Left lobe of liver (tissue), 2 donors: ENCODE measurements around the gene PTPRA. TPM values are rescaled to one million over a fixed set of nuclear protein-coding genes. Genes with fewer than 3 reads are reported as not detected.
"Not testable (repeated sequence)": the region's sequence is repeated elsewhere in the genome, so short reads cannot be mapped to it uniquely, and the experiment has no call there.

ENCODE experiments used
- ATAC-seq: fragments of 200-7000 bp; cut with Tn5 transposase; one replicate; pipeline ENCODE4 v1.9.1; 2020; ENCODE audit warnings: mild to moderate bottlenecking, moderate library complexity
- DNase-seq: peaks from one replicate; pipeline ENCODE4 v3.0.0-alpha.2; 2020; ENCODE audit warnings: low spot score
- total RNA-seq: library from RNA; stranded (reverse); gene quantifications from one replicate; pipeline ENCODE4 v1.2.1, GENCODE V29; 2021
- donor health status: DM: no; HTN: no; CAD: no; lungs with moderate emphysema.
- donor health status: DM: no; HTN: yes; CAD: no.

PTPRA gene
- total RNA-seq, 1 donor from 2014 or later: 15.3 TPM

- ATAC-seq (peak; percentile 69), DNase-seq (peak; percentile 91)
These were observed 194.1 kb downstream of the PTPRA start for GRCh38 chr20:3067139-3068014.

- ATAC-seq (no peak), DNase-seq (no peak)
These were observed 194.8 kb downstream of the PTPRA start for GRCh38 chr20:3068075-3068474.

GRCh38 chr20:3068986-3069900 lies 196.0 kb downstream of the PTPRA start:
- DNase-seq: peak; percentile 91
- ATAC-seq: peak; percentile 73

- ATAC-seq (no peak), DNase-seq (no peak)
These were observed 197.4 kb downstream of the PTPRA start for GRCh38 chr20:3070725-3071124.

GRCh38 chr20:3071266-3071609 lies 198.0 kb downstream of the PTPRA start:
- DNase-seq (no peak), ATAC-seq (no peak)

GRCh38 chr20:3071610-3072529 lies 198.6 kb downstream of the PTPRA start, which contains the start of gene OXT:
Gene OXT (plus strand): TSS chr20:3071620. CDS start chr20:3071656, 36 bp downstream.
- ATAC-seq: peak; percentile 54

GRCh38 chr20:3072530-3073250 lies 199.4 kb downstream of the PTPRA start:
- ATAC-seq (peak; percentile 8), DNase-seq (no peak)

More at GRCh38 chr20:3071610-3072529, 198.6 kb downstream of the PTPRA start, which contains the start of gene OXT:
- DNase-seq: no peak

GRCh38 chr20:3073251-3073643 lies 200.0 kb downstream of the PTPRA start:
- ATAC-seq, DNase-seq: not testable (repeated sequence)

GRCh38 chr20:3074812-3075211 lies 201.5 kb downstream of the PTPRA start:
- ATAC-seq (no peak), DNase-seq (no peak)

- not testable (repeated sequence) for DNase-seq, ATAC-seq
These were observed 202.0 kb downstream of the PTPRA start for GRCh38 chr20:3075315-3075714.

- no peak for ATAC-seq
- no peak for DNase-seq
These were observed 204.4 kb downstream of the PTPRA start for GRCh38 chr20:3077618-3078134.

GRCh38 chr20:3080939-3081388 lies 207.7 kb downstream of the PTPRA start:
- DNase-seq: peak; percentile 96
- peak; percentile 83 for ATAC-seq

GRCh38 chr20:3081641-3082040 lies 208.4 kb downstream of the PTPRA start:
- ATAC-seq (peak; percentile 2), DNase-seq (no peak)

- DNase-seq (no peak), ATAC-seq (peak; percentile 20)
These were observed 209.1 kb downstream of the PTPRA start for GRCh38 chr20:3082306-3082951.

- ATAC-seq (peak; percentile 18), DNase-seq (no peak)
These were observed 210.0 kb downstream of the PTPRA start for GRCh38 chr20:3082955-3083952.

GRCh38 chr20:3084283-3084985 lies 211.2 kb downstream of the PTPRA start, which contains the start of gene AVP:
Gene AVP (minus strand): TSS chr20:3084724. CDS start chr20:3084674, 50 bp downstream.
- ATAC-seq (no peak), DNase-seq (no peak)

GRCh38 chr20:3084986-3085360 lies 211.7 kb downstream of the PTPRA start:
- ATAC-seq (no peak), DNase-seq (no peak)
